HTERT RPE-1 (cell line): Measurements from ENCODE around the gene MS4A2.
"Not testable (repeated sequence)": the region's sequence is repeated elsewhere in the genome, so short reads cannot be mapped to it uniquely, and the experiment has no call there.

Source experiments
- in situ Hi-C: fragments of 300-500 bp; cut with MboI; formaldehyde crosslinking; loops from 4 replicates; pipeline ENCODE4 v1.14.3; 2020; ENCODE audit warnings: low sequenced_read_pairs

The MS4A2 gene

DNA sequence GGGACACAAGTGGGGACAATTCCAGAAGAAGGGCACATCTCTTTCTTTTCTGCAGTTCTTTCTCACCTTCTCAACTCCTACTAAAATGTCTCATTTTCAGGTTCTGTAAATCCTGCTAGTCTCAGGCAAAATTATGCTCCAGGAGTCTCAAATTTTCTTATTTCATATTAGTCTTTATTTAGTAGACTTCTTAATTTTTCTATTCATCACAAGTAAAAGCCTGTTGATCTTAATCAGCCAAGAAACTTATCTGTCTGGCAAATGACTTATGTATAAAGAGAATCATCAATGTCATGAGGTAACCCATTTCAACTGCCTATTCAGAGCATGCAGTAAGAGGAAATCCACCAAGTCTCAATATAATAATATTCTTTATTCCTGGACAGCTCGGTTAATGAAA, at the start of gene MS4A2:
Gene MS4A2 (plus strand): TSS at position 301 of the 400 bp plus-strand sequence. CDS start 102 bp downstream, outside the sequence.
- in situ Hi-C loops: no loop called here

DNA sequence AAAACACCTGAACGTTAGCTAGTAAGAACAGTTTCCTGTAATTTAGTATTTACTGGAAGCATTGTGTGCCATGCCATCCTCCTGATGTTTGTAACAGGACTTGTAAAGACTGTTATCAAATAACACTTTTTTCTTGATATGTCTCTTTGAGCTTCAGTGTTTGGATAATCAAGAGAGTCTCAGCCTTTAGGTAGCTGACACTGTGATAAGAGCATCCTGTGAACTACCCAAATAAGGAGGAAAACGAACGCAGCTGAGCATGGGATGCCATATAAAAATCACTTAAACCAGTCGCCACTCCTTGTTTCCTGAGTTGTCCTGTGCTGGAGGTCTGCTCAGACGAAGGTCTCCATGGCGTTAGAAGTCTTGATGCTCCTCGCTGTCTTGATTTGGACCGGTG, 48.4 kb upstream of the MS4A2 start, which contains the start of gene OOSP2:
Gene OOSP2 (plus strand): TSS at position 301 of the 400 bp plus-strand sequence. CDS start 51 bp downstream, at position 352.
- in situ Hi-C loops: no loop called here

DNA sequence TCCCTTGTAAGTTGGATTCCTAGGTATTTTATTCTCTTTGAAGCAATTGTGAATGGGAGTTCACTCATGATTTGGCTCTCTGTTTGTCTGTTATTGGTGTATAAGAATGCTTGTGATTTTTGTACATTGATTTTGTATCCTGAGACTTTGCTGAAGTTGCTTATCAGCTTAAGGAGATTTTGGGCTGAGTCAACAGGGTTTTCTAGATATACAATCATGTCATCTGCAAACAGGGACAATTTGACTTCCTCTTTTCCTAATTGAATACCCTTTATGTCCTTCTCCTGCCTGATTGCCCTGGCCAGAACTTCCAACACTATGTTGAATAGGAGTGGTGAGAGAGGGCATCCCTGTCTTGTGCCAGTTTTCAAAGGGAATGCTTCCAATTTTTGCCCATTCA, 38.0 kb upstream of the MS4A2 start:
- in situ Hi-C loops: not testable (repeated sequence)

DNA sequence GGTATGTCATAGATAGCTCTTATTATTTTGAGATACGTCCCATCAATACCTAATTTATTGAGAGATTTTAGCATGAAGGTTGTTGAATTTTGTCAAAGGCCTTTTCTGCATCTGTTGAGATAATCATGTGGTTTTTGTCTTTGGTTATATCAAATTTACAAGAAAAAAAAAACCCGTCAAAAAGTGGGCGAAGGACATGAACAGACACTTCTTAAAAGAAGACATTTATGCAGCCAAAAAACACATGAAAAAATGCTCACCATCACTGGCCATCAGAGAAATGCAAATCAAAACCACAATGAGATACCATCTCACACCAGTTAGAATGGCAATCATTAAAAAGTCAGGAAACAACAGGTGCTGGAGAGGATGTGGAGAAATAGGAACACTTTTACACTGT, 37.6 kb upstream of the MS4A2 start:
- in situ Hi-C loops: not testable (repeated sequence)

DNA sequence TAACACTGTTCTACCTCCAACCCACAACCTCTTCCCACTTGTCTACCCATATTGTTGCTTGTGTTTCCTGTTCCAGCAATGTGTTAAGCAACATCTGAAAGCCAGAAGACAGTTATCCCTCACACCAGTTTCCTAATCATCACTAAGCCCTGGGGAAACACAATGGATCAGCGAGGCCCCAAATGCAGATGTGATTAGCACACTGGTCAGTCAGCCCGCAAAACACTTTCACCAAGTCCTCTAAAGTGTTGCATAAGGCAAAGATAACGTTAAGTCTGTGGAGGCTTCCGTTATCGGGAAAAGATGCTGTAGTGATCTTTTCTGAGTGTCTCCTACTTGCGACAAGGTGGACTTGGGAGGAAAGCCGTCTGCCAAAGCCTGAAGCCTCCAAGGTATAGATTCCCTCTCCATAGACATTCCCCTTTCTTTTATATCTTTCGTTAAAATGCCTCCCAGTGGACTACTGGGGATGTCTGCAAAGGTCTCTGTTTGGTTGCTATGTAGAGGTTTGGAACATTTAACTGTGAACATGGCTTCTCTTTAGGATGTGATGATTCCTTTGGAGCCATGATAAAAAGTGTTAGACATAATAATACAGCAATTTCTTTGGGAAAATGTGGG, 32.0 kb upstream of the MS4A2 start, which contains the start of gene MS4A3:
Gene MS4A3 (plus strand): TSS at position 317 of the 621 bp plus-strand sequence. CDS start 4,496 bp downstream, outside the sequence.
- in situ Hi-C loops: no loop called here

DNA sequence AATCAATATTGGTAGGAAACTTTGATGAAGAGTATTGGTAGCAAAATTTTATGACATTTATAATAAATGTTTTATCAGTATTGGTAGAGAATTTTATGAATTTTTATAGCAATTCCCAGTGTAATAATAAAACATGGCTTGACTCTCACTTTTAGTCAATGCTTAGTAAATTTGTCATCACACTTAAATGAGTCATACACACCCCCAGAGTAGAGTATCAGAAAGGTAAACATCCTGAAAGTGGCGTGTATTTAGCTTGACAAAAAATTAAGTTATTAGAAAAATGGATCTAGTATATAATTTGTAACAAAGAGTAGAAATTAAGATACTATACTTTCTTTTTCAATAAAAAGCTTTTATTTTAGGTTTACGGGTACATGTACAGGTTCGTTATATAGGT, 29.4 kb upstream of the MS4A2 start:
- in situ Hi-C loops: no loop called here

DNA sequence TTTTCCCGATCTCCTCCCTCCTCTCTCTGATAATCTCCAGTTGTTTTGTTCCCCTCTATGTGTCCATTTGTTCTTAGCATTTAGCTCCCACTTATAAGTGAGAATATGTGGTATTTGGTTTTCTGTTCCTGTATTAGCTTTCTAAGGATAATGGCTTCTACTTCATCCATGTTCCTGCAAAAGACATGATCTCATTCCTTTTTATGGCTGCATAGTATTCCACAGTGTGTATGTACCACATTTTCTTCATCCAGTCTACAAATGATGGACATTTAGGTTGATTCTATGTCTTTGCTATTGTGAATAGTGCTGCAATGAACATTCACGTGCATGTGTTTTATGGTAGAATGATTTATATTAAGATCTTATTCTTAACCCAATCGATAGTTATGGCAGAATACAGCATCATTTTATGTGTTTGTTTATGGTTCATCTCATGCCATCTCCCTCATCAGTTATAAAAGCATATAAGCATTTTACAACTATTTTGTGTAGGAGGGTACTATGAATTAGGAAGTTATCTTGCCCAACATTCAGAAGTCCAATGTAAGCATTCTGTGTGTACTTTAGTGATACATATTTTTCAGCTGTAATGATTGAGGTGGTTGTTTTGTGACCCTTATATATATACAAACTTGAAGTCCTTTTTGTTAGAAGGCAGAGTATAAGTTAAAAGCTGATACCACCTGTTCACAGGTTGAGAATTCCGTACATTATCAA, 28.8 kb upstream of the MS4A2 start:
- in situ Hi-C loops: no loop called here

DNA sequence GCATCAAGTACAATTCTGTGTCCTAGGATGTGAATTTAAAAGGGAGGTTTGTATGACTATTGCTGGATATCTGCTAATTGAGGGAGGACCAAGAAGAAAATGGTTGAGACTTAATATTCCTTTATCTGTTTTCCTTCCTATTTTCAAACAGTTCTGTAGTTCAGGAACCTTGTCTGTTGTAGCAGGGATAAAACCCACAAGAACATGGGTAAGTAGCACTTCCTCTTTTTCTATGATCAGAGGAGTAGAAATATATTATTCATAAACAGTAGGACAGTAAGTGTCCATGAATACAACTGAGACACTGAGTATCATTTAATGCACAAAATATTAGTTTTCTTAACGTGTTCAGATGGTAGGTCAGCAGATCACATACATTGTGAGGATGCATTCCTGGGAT, 24.4 kb upstream of the MS4A2 start:
- in situ Hi-C loops: no loop called here

DNA sequence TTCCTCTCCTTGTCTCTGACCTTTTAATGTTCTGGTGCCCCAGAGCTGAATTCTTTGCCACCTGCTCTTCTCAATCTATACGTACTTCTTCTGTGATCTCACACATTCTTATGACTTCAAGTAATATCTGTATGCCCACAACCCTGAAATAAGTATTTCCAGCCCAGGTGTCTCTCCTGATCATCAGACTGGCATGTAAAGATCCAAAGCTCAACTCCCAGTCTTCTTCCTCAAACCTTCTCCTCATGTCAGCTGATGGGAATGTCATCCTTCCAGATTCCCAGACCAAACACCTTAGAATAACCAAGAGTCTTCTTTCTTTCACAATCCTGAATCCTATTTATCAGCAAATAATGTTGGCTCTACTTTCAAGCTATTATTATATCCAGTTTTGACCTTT, 22.7 kb upstream of the MS4A2 start:
- in situ Hi-C loops: no loop called here

DNA sequence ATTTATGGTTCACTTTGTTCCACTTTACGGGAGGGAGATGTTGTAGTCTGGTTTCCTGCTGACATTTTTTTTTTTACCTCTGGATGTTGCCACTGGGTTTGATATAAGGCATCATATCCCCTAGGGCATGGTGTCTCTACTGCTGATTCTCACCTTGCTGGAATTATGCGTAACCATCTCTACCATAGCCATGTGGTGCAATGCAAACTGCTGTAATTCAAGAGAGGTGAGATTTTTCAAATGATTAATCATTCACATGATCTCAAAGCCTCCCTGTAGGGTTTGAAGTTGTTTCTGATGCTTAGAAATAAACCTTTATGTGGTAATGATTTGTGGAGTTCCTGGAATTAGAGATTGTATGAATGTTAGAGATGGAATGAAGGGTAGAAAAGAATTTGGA, 19.0 kb upstream of the MS4A2 start:
- in situ Hi-C loops: no loop called here

DNA sequence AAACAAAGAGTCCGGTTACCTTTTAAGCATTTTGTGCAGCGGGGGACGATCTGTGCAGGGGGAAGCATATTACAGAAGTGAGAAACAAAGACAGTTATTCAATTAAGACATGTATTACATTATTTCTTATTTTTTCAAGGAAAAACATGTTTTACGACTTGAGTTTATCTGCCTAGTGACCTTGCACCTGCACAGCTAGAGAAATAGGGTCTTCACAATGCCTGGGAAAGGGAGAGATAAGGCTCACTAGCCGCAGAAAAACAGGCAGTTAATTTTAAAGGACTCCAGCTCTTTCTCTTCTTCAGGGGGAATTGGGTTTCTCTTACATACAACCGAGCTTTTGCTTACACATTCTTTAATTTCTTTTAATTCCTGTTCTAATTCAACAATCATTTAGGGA, 16.8 kb upstream of the MS4A2 start:
- in situ Hi-C loops: not testable (repeated sequence)

DNA sequence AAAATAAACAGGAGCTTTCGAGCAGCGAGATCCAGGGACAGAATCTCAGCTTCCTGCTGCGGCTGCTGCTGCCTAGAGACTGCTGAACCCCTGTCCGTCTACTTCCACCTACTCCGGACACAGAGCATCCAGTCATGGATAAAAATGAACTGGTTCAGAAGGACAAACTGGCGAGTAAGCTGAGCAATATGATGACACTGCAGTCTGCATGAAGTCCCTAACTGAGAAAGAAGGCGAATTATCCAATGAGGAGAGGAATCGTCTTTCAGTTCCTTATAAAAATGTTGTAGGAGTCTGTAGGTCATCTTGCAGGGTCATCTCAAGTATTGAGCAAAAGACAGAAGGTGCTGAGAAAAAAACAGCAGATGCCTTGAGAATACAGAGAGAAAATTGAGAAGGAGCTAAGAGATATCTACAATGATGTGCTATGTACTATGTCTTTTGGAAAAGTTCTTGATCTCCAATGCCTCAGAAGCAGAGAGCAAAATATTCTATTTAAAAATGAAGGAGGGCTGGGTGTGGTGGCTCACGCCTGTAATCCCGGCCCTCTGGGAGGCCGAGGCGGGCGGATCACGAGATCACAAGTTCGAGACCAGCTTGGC, 11.1 kb upstream of the MS4A2 start:
- in situ Hi-C loops: no loop called here

DNA sequence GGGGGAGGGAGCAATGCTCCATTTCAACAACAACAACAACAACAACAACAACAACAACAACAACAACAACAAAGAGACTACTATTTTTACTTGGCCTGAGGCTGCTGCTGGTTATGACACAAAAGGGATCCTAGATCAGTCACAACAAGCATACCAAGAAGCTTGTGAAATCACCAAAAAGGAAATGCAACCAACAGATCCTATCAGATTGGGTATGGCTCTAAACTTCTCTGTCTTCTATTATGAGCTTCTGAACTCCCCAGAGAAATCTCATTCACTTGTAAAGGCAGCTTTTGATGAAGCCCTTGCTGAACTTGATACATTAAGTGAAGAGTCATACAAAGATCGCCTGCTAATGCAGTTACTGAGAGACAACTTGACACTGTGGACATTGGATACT, 10.5 kb upstream of the MS4A2 start:
- in situ Hi-C loops: no loop called here

DNA sequence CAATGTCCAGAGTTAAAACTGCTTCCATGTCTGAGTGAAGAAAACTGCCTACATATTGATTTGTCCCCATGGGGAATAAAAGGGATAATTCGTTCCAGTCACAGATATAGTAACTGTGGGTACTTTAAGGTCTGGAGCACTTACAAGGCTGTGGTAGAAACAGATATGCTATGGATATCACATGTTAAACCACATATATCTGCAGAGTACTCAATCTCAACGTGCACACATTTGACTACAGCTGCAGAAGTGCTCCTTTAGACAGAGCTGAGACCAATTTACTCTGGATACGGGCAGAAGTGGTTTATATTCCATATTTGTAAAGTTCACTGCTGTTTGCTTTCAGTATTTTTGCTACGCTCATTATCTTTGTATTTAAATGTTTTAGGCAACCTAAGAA, 9.7 kb upstream of the MS4A2 start:
- in situ Hi-C loops: no loop called here

DNA sequence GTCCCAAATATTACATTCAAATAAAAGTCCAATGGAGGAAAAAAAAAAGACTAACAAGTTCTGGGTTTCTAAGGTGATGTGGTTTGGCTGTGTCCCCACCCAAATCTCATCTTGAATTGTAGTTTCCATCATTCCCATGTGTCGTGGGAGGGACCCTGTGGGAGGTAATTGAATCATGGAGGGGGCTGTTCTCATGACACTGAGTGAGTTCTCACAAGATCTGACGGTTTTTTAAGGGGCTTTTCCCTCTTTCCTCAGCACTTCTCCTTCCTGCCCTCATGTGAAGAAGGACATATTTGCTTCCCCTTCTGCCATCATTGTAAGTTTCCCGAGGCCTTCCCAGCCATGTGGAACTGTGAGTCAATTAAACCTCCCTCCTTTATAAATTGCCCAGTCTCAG, 7.9 kb upstream of the MS4A2 start:
- in situ Hi-C loops: no loop called here

DNA sequence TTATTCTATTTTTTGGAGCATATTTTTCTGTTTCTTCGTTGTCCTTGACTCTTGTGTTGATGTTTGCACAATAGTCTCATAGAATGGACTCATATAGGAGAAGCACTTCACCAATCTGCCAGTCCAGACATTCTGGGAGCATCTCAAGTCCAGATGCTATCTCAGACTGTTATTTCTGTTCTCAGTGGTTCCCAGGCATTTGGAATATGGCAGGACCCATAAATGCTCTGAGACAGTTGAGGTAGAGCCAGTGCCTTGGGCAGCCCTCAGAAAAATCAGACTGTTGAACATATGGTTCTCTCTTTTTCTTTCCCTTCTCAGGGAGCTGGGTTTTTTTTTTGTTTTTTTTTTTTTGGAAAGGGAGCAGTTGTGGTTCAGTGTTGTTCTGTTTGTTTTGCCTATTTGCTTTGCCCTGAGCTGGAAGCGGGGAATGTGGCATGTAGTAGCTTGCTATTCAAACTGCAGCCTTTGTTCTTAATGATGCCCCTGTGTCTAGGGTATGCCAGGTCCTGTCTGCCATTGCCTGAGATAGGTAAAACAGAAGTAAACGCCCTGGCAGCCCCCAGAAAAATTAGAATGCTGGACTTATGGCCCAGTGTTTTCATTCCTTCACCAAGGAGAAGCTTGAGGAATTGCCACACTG, 3.7 kb upstream of the MS4A2 start:
- in situ Hi-C loops: no loop called here

DNA sequence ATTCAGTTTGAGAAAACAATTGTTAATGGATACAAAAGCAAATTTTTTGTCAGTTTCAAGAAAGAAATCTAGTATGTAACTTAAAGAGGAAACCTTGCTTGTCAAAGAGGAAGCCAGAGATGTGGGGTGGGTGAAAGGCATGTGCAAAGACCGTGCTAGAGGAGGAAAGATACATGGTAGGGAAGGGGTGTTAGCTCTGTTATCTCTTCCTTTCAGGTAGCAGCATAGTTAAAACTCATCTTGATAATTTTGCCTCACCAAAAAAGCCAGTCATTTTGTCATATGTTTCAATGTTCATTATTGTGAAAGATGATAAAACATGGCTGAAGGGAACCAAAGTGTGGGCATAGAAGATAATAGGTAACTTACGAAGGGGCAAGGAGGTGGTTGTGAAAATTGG, 2.6 kb upstream of the MS4A2 start:
- in situ Hi-C loops: no loop called here

DNA sequence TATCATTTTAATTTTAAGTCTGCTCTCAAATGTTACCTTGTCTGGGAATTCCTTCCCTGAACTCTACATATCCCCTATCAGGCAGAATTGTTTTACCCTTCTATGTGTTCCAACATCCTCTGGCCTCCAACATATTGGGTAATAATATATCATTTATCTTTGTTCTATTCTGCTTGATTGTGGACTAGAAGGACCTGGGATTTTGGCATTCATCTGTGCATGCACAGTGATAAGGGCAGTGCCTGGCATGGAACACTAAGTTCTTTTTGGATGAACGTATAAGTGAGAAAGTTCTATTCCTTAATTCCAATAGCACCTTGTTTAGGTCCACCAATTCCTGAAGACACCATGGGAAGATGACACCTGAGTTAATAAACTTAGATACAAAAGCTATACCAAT, 1.2 kb upstream of the MS4A2 start:
- in situ Hi-C loops: no loop called here

DNA sequence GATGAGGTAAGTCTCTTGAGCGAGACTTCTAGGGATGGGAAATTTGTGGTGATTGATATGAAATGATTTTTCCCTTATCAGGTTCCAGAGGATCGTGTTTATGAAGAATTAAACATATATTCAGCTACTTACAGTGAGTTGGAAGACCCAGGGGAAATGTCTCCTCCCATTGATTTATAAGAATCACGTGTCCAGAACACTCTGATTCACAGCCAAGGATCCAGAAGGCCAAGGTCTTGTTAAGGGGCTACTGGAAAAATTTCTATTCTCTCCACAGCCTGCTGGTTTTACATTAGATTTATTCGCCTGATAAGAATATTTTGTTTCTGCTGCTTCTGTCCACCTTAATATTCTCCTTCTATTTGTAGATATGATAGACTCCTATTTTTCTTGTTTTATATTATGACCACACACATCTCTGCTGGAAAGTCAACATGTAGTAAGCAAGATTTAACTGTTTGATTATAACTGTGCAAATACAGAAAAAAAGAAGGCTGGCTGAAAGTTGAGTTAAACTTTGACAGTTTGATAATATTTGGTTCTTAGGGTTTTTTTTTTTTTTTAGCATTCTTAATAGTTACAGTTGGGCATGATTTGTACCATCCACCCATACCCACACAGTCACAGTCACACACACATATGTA, 7.1 kb downstream of the MS4A2 start:
- in situ Hi-C loops: no loop called here

DNA sequence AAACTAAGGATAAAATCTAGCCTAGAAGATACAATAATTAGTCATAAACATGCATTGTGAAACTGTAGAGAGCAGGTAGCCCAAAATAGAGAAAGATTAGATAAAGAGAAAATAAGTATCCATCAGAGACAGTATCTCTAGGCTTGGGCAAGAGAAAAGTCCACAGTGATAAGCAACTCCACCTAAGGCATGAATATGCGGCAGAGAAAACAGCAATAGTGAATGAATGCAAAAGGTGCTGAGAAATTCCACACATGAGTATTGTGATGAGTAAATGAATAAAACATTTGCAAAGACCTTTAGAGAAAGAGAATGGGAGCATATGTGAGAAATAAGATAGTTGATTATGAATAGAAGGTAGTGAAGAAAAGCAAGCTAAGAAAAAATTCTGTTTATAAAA, 8.7 kb downstream of the MS4A2 start:
- in situ Hi-C loops: no loop called here

DNA sequence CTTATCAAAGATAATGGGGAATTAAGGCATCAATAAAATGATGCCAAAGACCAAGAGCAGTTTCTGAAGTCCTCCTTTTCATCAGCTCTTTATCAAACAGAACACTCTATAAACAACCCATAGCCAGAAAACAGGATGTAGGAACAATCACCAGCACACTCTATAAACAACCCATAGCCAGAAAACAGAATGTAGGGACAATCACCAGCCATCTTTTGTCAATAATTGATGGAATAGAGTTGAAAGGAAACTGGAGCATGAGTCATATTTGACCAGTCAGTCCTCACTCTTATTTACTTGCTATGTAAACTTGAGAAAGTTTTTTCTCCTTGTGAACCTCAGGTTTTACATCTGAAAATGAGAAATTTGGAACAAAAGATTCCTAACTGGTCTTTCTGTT, 10.0 kb downstream of the MS4A2 start:
- in situ Hi-C loops: no loop called here
